HEK293 (cell line): Measurements from ENCODE around the gene SLAMF8.

Experiments used
- CTCF ChIA-PET: fragments of 350-600 bp; formaldehyde crosslinking; extraction: SDS; loops from one replicate; lab custom pipeline; 2021; ENCODE audit warnings: antibody characterized with exemption; lab: Yijun Ruan, JAX
- POLR2A ChIA-PET: fragments of 300-600 bp; formaldehyde crosslinking; extraction: SDS; loops from one replicate; lab custom pipeline; 2020; ENCODE audit warnings: antibody characterized with exemption, inconsistent platforms; lab: Yijun Ruan, JAX
- H3K27ac ChIP-seq: fragments of 200-500 bp; sonication (Bioruptor generic); 2 replicates; pipeline ENCODE4 v1.5.1; 2014; ENCODE audit warnings: low read depth, low read length, control low read depth, inconsistent platforms; ENCODE audit errors: extremely low read depth
- H3K36me3 ChIP-seq, 2 experiments: fragments of 200-500 bp in 1 of 2; sonication (Bioruptor generic) in 1 of 2; 1 replicate in 1 of 2; 2 replicates in 1 of 2; pipeline ENCODE4 v1.5.1; 2014 to 2017; ENCODE audit warnings: inconsistent platforms in 2 of 2, low read length in 2 of 2; ENCODE audit not compliant: control insufficient read depth in 2 of 2, insufficient read depth in 1 of 2
- H3K4me1 ChIP-seq: fragments of 200-500 bp; sonication (Bioruptor generic); 2 replicates; pipeline ENCODE4 v1.5.1; 2014; ENCODE audit warnings: mild to moderate bottlenecking, low read length, inconsistent platforms; ENCODE audit not compliant: control insufficient read depth, insufficient read depth
- H3K4me3 ChIP-seq: 2 replicates; pipeline ENCODE4 v1.5.1; 2011; ENCODE audit warnings: low read depth, mild to moderate bottlenecking, control low read depth, low read length, moderate library complexity
- H3K9me3 ChIP-seq: fragments of 200-500 bp; sonication (Bioruptor generic); 2 replicates; pipeline ENCODE4 v1.5.1; 2014; ENCODE audit warnings: low read depth, low read length, inconsistent platforms; ENCODE audit not compliant: control insufficient read depth, insufficient read depth
- KLF1 ChIP-seq: fragments of 450-650 bp; formaldehyde crosslinking; IDR thresholded peaks from 2 replicates; pipeline ENCODE4 v1.5.1; 2016; ENCODE audit warnings: missing biosample characterization, missing genetic modification characterization
- KLF8 ChIP-seq: fragments of 450-650 bp; formaldehyde crosslinking; IDR thresholded peaks from 2 replicates; pipeline ENCODE4 v1.5.1; 2016; ENCODE audit warnings: missing biosample characterization, missing genetic modification characterization
- KLF9 ChIP-seq: fragments of 450-650 bp; formaldehyde crosslinking; IDR thresholded peaks from 2 replicates; pipeline ENCODE4 v1.5.1; 2016; ENCODE audit warnings: missing biosample characterization, missing genetic modification characterization, low read depth
- PBX3 ChIP-seq: sonication (generic); formaldehyde crosslinking; IDR thresholded peaks from 2 replicates; pipeline ENCODE4 v1.8.1; 2022; ENCODE audit warnings: mild to moderate bottlenecking, moderate library complexity, missing genetic modification reagents
- SP3 ChIP-seq: fragments of 450-650 bp; formaldehyde crosslinking; IDR thresholded peaks from 2 replicates; pipeline ENCODE4 v1.5.1; 2016; ENCODE audit warnings: missing biosample characterization, missing genetic modification characterization
- TCF7L2 ChIP-seq: IDR thresholded peaks from 2 replicates; pipeline ENCODE4 v1.6.1; 2011; ENCODE audit warnings: low read depth, mild to moderate bottlenecking, inconsistent platforms, low read length, moderate library complexity, borderline replicate concordance
- ZNF138 ChIP-seq: fragments of 450-650 bp; formaldehyde crosslinking; IDR thresholded peaks from 2 replicates; pipeline ENCODE4 v1.5.1; 2016; ENCODE audit warnings: missing biosample characterization, missing genetic modification characterization, borderline replicate concordance
- ZNF140 ChIP-seq: fragments of 450-650 bp; formaldehyde crosslinking; IDR thresholded peaks from 2 replicates; pipeline ENCODE4 v1.5.1; 2016; ENCODE audit warnings: missing biosample characterization, missing genetic modification characterization
- ZNF157 ChIP-seq: fragments of 450-650 bp; formaldehyde crosslinking; IDR thresholded peaks from 2 replicates; pipeline ENCODE4 v1.5.1; 2016; ENCODE audit warnings: missing biosample characterization, missing genetic modification characterization
- ZNF404 ChIP-seq: fragments of 450-650 bp; formaldehyde crosslinking; IDR thresholded peaks from 2 replicates; pipeline ENCODE4 v1.5.1; 2017; ENCODE audit warnings: missing biosample characterization, missing genetic modification characterization
- ZNF423 ChIP-seq: fragments of 450-650 bp; formaldehyde crosslinking; IDR thresholded peaks from 2 replicates; pipeline ENCODE4 v1.5.1; 2016; ENCODE audit warnings: missing biosample characterization, missing genetic modification characterization
- ZNF514 ChIP-seq: fragments of 450-650 bp; formaldehyde crosslinking; IDR thresholded peaks from 2 replicates; pipeline ENCODE4 v1.5.1; 2016; ENCODE audit warnings: missing biosample characterization, missing genetic modification characterization
- ZNF521 ChIP-seq: fragments of 450-650 bp; formaldehyde crosslinking; IDR thresholded peaks from 2 replicates; pipeline ENCODE4 v1.5.1; 2017; ENCODE audit warnings: missing biosample characterization, mild to moderate bottlenecking, missing genetic modification characterization
- ZNF571 ChIP-seq: fragments of 450-650 bp; formaldehyde crosslinking; IDR thresholded peaks from 2 replicates; pipeline ENCODE4 v1.5.0; 2017; ENCODE audit warnings: missing biosample characterization, missing genetic modification characterization
- ZNF596 ChIP-seq: fragments of 450-650 bp; IDR thresholded peaks from 2 replicates; pipeline ENCODE4 v1.5.0; 2018; ENCODE audit warnings: missing biosample characterization, mild to moderate bottlenecking, missing genetic modification characterization, moderate library complexity
- ZNF629 ChIP-seq: fragments of 450-650 bp; formaldehyde crosslinking; IDR thresholded peaks from 2 replicates; pipeline ENCODE4 v1.5.1; 2017; ENCODE audit warnings: missing biosample characterization, missing genetic modification characterization
- ZNF76 ChIP-seq: fragments of 450-650 bp; formaldehyde crosslinking; IDR thresholded peaks from 2 replicates; pipeline ENCODE4; 2016; ENCODE audit warnings: low read depth, missing biosample characterization, missing genetic modification characterization, borderline replicate concordance
- ZNF792 ChIP-seq: fragments of 450-650 bp; formaldehyde crosslinking; IDR thresholded peaks from 2 replicates; pipeline ENCODE4 v1.5.1; 2016; ENCODE audit warnings: missing biosample characterization, missing genetic modification characterization
- ZNF830 ChIP-seq: fragments of 450-650 bp; IDR thresholded peaks from 2 replicates; pipeline ENCODE4 v1.5.0; 2018; ENCODE audit warnings: missing biosample characterization, missing genetic modification characterization, low read depth, mild to moderate bottlenecking, moderate library complexity
- ZNF837 ChIP-seq: fragments of 450-650 bp; formaldehyde crosslinking; IDR thresholded peaks from 2 replicates; pipeline ENCODE4 v1.5.1; 2016; ENCODE audit warnings: missing biosample characterization, missing genetic modification characterization
- ZSCAN23 ChIP-seq: fragments of 450-650 bp; formaldehyde crosslinking; IDR thresholded peaks from 2 replicates; pipeline ENCODE4 v1.5.1; 2016; ENCODE audit warnings: missing biosample characterization, missing genetic modification characterization
- TF ChIP-seq, protein P1 (sequence below): fragments of 450-650 bp; formaldehyde crosslinking; IDR thresholded peaks from 2 replicates; pipeline ENCODE4 v1.5.1; 2017; ENCODE audit warnings: missing biosample characterization, missing genetic modification characterization

Gene SLAMF8

DNA sequence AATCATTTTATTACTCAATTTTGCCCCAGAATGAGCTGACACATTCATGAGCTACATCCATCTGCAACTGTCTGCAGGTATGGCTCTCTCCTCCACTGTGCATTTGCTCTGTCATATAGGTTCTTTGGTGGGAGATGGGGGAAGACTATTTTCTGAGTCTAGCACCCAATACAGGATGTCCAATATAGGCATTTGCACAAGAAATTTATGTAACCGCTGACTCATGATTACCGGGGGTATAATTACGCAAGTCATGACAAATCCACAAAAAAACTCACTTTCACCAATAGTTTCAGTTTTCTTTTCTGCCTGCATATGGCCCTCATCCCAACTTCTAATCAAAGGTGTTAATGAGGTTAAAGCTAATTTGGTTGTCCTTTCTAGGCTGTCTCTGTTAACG lies 53.3 kb downstream of the SLAMF8 start:
- ChIA-PET POLR2A (no interaction called here), CTCF (interaction anchor here (0.6 to 4.5 kb wide), 5 partner anchors 12 to 517 kb away, joined by 3 to 21 read pairs (median 7); no protein-coding TSS in a partner anchor)
- no peak overlapping the region for H3K4me3 ChIP-seq
- H3K4me1 ChIP-seq: peaks cover 11% of the 10 kb centered on the region
- H3K36me3 ChIP-seq: no peaks in the 10 kb centered on the region
- H3K27ac ChIP-seq: no peak overlapping the region
- H3K9me3 ChIP-seq: no peaks in the 10 kb centered on the region
- TF ChIP-seq ZNF157 (no peak), ZNF792 (no peak), KLF8 (tag by site-specific recombination) (no peak), ZNF140 (no peak), ZNF514 (tag by site-specific recombination) (no peak), ZNF76 (tag by site-specific recombination) (no peak), ZNF596 (tag by site-specific recombination) (no peak), ZSCAN23 (tag by site-specific recombination) (no peak), ZNF629 (tag by site-specific recombination) (no peak), ZNF521 (tag by site-specific recombination) (no peak), PBX3 (no peak), TCF7L2 (no peak), ZNF571 (tag by site-specific recombination) (no peak), ZNF404 (tag by site-specific recombination) (no peak), ZNF830 (tag by site-specific recombination) (no peak), KLF1 (tag by site-specific recombination) (no peak)
- TF ChIP-seq, protein P1, sequence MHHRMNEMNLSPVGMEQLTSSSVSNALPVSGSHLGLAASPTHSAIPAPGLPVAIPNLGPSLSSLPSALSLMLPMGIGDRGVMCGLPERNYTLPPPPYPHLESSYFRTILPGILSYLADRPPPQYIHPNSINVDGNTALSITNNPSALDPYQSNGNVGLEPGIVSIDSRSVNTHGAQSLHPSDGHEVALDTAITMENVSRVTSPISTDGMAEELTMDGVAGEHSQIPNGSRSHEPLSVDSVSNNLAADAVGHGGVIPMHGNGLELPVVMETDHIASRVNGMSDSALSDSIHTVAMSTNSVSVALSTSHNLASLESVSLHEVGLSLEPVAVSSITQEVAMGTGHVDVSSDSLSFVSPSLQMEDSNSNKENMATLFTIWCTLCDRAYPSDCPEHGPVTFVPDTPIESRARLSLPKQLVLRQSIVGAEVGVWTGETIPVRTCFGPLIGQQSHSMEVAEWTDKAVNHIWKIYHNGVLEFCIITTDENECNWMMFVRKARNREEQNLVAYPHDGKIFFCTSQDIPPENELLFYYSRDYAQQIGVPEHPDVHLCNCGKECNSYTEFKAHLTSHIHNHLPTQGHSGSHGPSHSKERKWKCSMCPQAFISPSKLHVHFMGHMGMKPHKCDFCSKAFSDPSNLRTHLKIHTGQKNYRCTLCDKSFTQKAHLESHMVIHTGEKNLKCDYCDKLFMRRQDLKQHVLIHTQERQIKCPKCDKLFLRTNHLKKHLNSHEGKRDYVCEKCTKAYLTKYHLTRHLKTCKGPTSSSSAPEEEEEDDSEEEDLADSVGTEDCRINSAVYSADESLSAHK (tag by site-specific recombination): no peak

- CTCF ChIA-PET: interaction anchor here (0.6 to 4.5 kb wide), 6 partner anchors 10 to 516 kb away, joined by 3 to 21 read pairs (median 8); no protein-coding TSS in a partner anchor
- Histone ChIP-seq H3K4me1 (peaks cover 11% of the 10 kb centered on the region), H3K27ac (no peak overlapping the region), H3K9me3 (no peaks in the 10 kb centered on the region), H3K4me3 (no peak overlapping the region), H3K36me3 (no peaks in the 10 kb centered on the region)
- TF ChIP-seq, protein P1 (tag by site-specific recombination): no peak
- TF ChIP-seq ZNF138 (tag by site-specific recombination) (no peak), SP3 (tag by site-specific recombination) (no peak), ZNF423 (tag by site-specific recombination) (no peak), KLF9 (tag by site-specific recombination) (no peak), ZNF837 (tag by site-specific recombination) (no peak)
- POLR2A ChIA-PET: no interaction called here
Measured at GRCh38 chr1:159880430-159880829, 53.8 kb downstream of the SLAMF8 start.
